CD4-positive, alpha-beta T cell (primary cell): ENCODE results near the gene GALNT18. TPM values are rescaled to one million over a fixed set of nuclear protein-coding genes. Genes with fewer than 3 reads are reported as not detected.

Experiments used
- ATAC-seq: fragments of 200-7000 bp; cut with Tn5 transposase; one replicate; pipeline ENCODE4 v1.10.0; 2022; ENCODE audit warnings: mild to moderate bottlenecking; ENCODE audit not compliant: poor library complexity
- CTCF ChIA-PET: fragments of 350-600 bp; sonication (Branson Sonifier 250); formaldehyde crosslinking; loops from one replicate; lab custom pipeline; 2021; ENCODE audit warnings: antibody characterized with exemption, inconsistent platforms; lab: Charles Lee
- POLR2A ChIA-PET: fragments of 350-600 bp; sonication (Branson Sonifier 250); formaldehyde crosslinking; loops from one replicate; lab custom pipeline; 2021; ENCODE audit warnings: antibody characterized with exemption, inconsistent platforms; lab: Charles Lee
- DNase-seq, 14 experiments: peaks; one replicate each; pipeline ENCODE4 v3.0.0-alpha.2; 2013 to 2020; ENCODE audit warnings: mixed read lengths in 2 of 14
- H3K27ac ChIP-seq, 2 donors: one replicate each; pipeline versions ENCODE4 v1.5.1 to v1.7.0; 2013; ENCODE audit warnings: low read length in 2 of 2, low read depth in 1 of 2, mild to moderate bottlenecking in 1 of 2
- H3K27me3 ChIP-seq, 2 experiments: 1 replicate in 1 of 2; 2 replicates in 1 of 2; pipeline versions ENCODE4 v1.6.1 to v1.7.0; 2013; ENCODE audit warnings: low read length in 2 of 2, control low read depth in 1 of 2, mild to moderate bottlenecking in 1 of 2, moderate library complexity in 1 of 2; ENCODE audit not compliant: insufficient read depth in 2 of 2, control insufficient read depth in 1 of 2
- H3K36me3 ChIP-seq: one replicate; pipeline ENCODE4 v1.6.1; 2013; ENCODE audit warnings: low read length, control low read depth; ENCODE audit not compliant: insufficient read depth
- H3K4me1 ChIP-seq: one replicate; pipeline ENCODE4 v1.6.1; 2013; ENCODE audit warnings: low read length, control low read depth; ENCODE audit not compliant: insufficient read depth
- H3K4me3 ChIP-seq: one replicate; pipeline ENCODE4 v1.5.1; 2013; ENCODE audit warnings: mild to moderate bottlenecking, low read length, moderate library complexity
- H3K9me3 ChIP-seq, 2 experiments: 1 replicate in 1 of 2; 2 replicates in 1 of 2; pipeline versions ENCODE4 v1.6.1 to v1.7.0; 2013; ENCODE audit warnings: low read length in 2 of 2, mild to moderate bottlenecking in 2 of 2, control low read depth in 1 of 2, moderate library complexity in 1 of 2; ENCODE audit not compliant: control insufficient read depth in 1 of 2, insufficient read depth in 1 of 2
- H3K27ac Mint-ChIP-seq: one replicate; pipeline ENCODE4 v1.8.0; 2020; ENCODE audit warnings: mixed read lengths
- H3K27me3 Mint-ChIP-seq: one replicate; pipeline ENCODE4 v1.8.0; 2021; ENCODE audit warnings: mixed read lengths
- H3K36me3 Mint-ChIP-seq: one replicate; pipeline ENCODE4 v1.8.0; 2021; ENCODE audit warnings: low read depth, mixed read lengths
- H3K4me1 Mint-ChIP-seq: one replicate; pipeline ENCODE4 v1.8.0; 2021; ENCODE audit warnings: low read depth, mixed read lengths
- H3K4me3 Mint-ChIP-seq: one replicate; pipeline ENCODE4 v1.8.0; 2020; ENCODE audit warnings: mild to moderate bottlenecking, mixed read lengths
- H3K9me3 Mint-ChIP-seq: one replicate; pipeline ENCODE4 v1.8.0; 2020; ENCODE audit warnings: mixed read lengths
- intact Hi-C, 2 experiments: fragments of 100-400 bp; cut with DNase I in 1 of 2; cut with micrococcal nuclease in 1 of 2; formaldehyde crosslinking; loops; one replicate each; pipeline versions ENCODE4 v1.15.1 to v1.9.0; 2023 to 2025; cut with DNase I, micrococcal nuclease
- total RNA-seq, 174 experiments: library from RNA in 2 of 174; stranded (reverse) in 2 of 174; gene quantifications; one replicate each; pipeline ENCODE4 v1.2.3 and lab custom pipeline; 2021 to 2026
- TF ChIP-seq, protein P1 (sequence below): fragments of 200-600 bp; IDR thresholded peaks from one replicate; pipeline ENCODE4 v1.8.0; 2022; ENCODE audit warnings: antibody characterized with exemption, mild to moderate bottlenecking

Gene GALNT18
- total RNA-seq, 2 experiments from 2014 or later = 0.08 TPM; not detected in 1

DNA sequence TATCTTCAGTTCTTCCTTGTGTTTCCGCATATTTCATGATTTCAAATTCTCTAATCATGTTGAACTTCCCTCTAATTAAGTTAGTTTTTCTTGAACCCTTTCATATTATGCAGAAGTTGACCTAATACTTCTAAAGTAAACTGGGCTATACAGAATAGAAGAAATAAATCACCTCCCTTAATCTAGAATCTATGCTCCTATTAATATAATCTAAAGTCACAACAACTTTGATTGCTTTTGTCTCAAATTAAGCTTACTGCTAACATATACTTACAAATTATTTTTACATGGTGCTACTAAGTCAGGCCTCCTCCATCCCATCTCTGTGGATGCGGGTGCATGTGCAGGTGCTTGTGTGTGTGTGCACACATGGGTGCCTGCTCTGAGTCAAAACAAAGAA lies 241.5 kb downstream of the GALNT18 start:
- Histone ChIP-seq H3K36me3 (no peaks in the 10 kb centered on the region), H3K4me3 (no peak overlapping the region), H3K27ac (no peak overlapping the region), H3K4me1 (no peaks in the 10 kb centered on the region), H3K9me3 (no peaks in the 10 kb centered on the region), H3K27me3 (peaks cover 0 to 2% of the 10 kb centered on the region in 2 experiments)
- Mint-ChIP-seq H3K27me3 (no peaks in the 10 kb centered on the region), H3K4me3 (no peak overlapping the region), H3K27ac (no peak overlapping the region), H3K9me3 (no peaks in the 10 kb centered on the region), H3K36me3 (no peaks in the 10 kb centered on the region), H3K4me1 (no peaks in the 10 kb centered on the region)
- no peak for DNase-seq
- intact Hi-C loops = no loop called here
- CTCF ChIA-PET = no interaction called here
- POLR2A ChIA-PET = no interaction called here
- ATAC-seq = no peak
- TF ChIP-seq, protein P1, sequence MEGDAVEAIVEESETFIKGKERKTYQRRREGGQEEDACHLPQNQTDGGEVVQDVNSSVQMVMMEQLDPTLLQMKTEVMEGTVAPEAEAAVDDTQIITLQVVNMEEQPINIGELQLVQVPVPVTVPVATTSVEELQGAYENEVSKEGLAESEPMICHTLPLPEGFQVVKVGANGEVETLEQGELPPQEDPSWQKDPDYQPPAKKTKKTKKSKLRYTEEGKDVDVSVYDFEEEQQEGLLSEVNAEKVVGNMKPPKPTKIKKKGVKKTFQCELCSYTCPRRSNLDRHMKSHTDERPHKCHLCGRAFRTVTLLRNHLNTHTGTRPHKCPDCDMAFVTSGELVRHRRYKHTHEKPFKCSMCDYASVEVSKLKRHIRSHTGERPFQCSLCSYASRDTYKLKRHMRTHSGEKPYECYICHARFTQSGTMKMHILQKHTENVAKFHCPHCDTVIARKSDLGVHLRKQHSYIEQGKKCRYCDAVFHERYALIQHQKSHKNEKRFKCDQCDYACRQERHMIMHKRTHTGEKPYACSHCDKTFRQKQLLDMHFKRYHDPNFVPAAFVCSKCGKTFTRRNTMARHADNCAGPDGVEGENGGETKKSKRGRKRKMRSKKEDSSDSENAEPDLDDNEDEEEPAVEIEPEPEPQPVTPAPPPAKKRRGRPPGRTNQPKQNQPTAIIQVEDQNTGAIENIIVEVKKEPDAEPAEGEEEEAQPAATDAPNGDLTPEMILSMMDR = no peak

DNA sequence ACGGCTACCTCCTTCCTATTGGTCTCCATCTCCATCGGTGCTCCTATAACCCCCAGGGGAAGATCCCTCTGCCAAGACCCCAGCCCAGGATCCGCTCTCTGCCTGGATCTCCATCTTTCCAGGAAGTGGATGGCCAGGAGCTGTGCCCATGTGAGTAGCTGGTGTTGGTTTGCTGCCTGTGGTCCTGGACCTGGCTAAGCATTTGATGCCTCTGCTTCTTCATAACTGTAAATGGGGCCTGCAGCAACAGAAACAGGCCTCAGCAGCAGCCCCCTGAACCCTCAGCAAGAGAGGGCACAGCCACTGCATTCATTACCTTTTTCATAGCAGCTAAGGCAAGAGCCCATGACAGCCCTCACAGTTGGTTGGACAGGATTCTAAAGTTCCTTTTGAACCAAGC lies 242.1 kb downstream of the GALNT18 start:
- Mint-ChIP-seq H3K4me3 (no peak overlapping the region), H3K9me3 (no peaks in the 10 kb centered on the region), H3K36me3 (no peaks in the 10 kb centered on the region), H3K27ac (no peak overlapping the region), H3K27me3 (no peaks in the 10 kb centered on the region), H3K4me1 (no peaks in the 10 kb centered on the region)
- H3K9me3 ChIP-seq = no peaks in the 10 kb centered on the region
- no peaks in the 10 kb centered on the region for H3K4me1 ChIP-seq
- POLR2A ChIA-PET = no interaction called here
- CTCF ChIA-PET = no interaction called here
- peaks cover 0 to 2% of the 10 kb centered on the region in 2 experiments for H3K27me3 ChIP-seq
- intact Hi-C loops = no loop called here
- DNase-seq (no peak), ATAC-seq (no peak)
- H3K36me3 ChIP-seq = no peaks in the 10 kb centered on the region
- H3K27ac ChIP-seq = no peak overlapping the region
- TF ChIP-seq, protein P1 = no peak
- no peak overlapping the region for H3K4me3 ChIP-seq

GRCh38 chr11:11378184-11378940 lies 243.4 kb downstream of the GALNT18 start:
- Histone ChIP-seq H3K4me3 (no peak overlapping the region), H3K27me3 (peaks cover 0 to 4% of the 10 kb centered on the region in 2 experiments), H3K27ac (no peak overlapping the region), H3K9me3 (no peaks in the 10 kb centered on the region), H3K36me3 (no peaks in the 10 kb centered on the region), H3K4me1 (no peaks in the 10 kb centered on the region)
- ATAC-seq (no peak), DNase-seq (no peak)
- Mint-ChIP-seq H3K27me3 (no peaks in the 10 kb centered on the region), H3K27ac (no peak overlapping the region), H3K4me3 (no peak overlapping the region), H3K4me1 (no peaks in the 10 kb centered on the region), H3K36me3 (no peaks in the 10 kb centered on the region), H3K9me3 (no peaks in the 10 kb centered on the region)
- CTCF ChIA-PET = no interaction called here
- TF ChIP-seq, protein P1 = no peak
- POLR2A ChIA-PET = no interaction called here
- intact Hi-C loops = no loop called here
